Endothelial cell of umbilical vein (primary cell): ENCODE results near the gene ARNT2. TPM values are rescaled to one million over a fixed set of nuclear protein-coding genes. Genes with fewer than 3 reads are reported as not detected.

Source experiments
- BruUV-seq: library from RNA; stranded (reverse); fragments of 400-500 nt; replicated peaks from 2 replicates; lab custom pipeline; 2021; lab: Mats Ljungman, UMichigan
- CTCF ChIA-PET: fragments of 300-600, 350-600 bp; sonication (Branson Sonifier 250); formaldehyde crosslinking; loops from one replicate; lab custom pipeline; 2021; ENCODE audit warnings: antibody characterized with exemption, inconsistent platforms; lab: Charles Lee
- POLR2A ChIA-PET: fragments of 300-600, 350-600 bp; sonication (Branson Sonifier 250); formaldehyde crosslinking; loops from one replicate; lab custom pipeline; 2021; ENCODE audit warnings: antibody characterized with exemption, inconsistent platforms; lab: Charles Lee
- DNase-seq: peaks from one replicate; pipeline ENCODE4 v3.0.0-alpha.2; 2011; ENCODE audit warnings: low read depth, low spot score
- FAIRE-seq: peaks from 2 replicates; lab custom pipeline; 2011; peaks lifted over from hg19 to GRCh38; lab: Jason Lieb, UNC
- H2AFZ ChIP-seq: 2 replicates; pipeline ENCODE4 v1.6.0; 2012; ENCODE audit warnings: low read depth, low read length, control low read depth, inconsistent platforms
- H3K27ac ChIP-seq: 2 replicates; pipeline ENCODE4 v1.5.1; 2011; ENCODE audit warnings: low read depth, mild to moderate bottlenecking, control low read depth, low read length, moderate library complexity; ENCODE audit not compliant: insufficient read depth
- H3K27me3 ChIP-seq, 2 experiments: 2 replicates each; pipeline versions ENCODE4 v1.6.0 to v1.6.1; 2011; ENCODE audit warnings: low read length in 2 of 2, mixed read lengths in 1 of 2; ENCODE audit not compliant: control insufficient read depth in 2 of 2, insufficient read depth in 2 of 2
- H3K36me3 ChIP-seq, 2 experiments: 2 replicates in 1 of 2; 3 replicates in 1 of 2; pipeline ENCODE4 v1.5.1; 2011; ENCODE audit warnings: low read length in 2 of 2, mild to moderate bottlenecking in 1 of 2, moderate library complexity in 1 of 2; ENCODE audit not compliant: control insufficient read depth in 2 of 2, insufficient read depth in 2 of 2; ENCODE audit errors: extremely low read depth in 1 of 2
- H3K4me1 ChIP-seq: 3 replicates; pipeline ENCODE4 v1.5.1; 2011; ENCODE audit warnings: mild to moderate bottlenecking, low read length; ENCODE audit not compliant: control insufficient read depth, insufficient read depth; ENCODE audit errors: extremely low read depth
- H3K4me2 ChIP-seq: 2 replicates; pipeline ENCODE4 v1.6.1; 2011; ENCODE audit warnings: low read length, control low read depth, mixed read lengths; ENCODE audit not compliant: insufficient read depth
- H3K4me3 ChIP-seq, 3 experiments: fragments of 200-600 bp in 1 of 3; sonication (generic), shearing (Covaris generic) in 1 of 3; replicated peaks in 1 of 3; 2 replicates each; pipeline ENCODE4 v1.5.1; 2011 to 2016; ENCODE audit warnings: control low read depth in 3 of 3, low read length in 3 of 3, mild to moderate bottlenecking in 2 of 3, inconsistent platforms in 1 of 3, low read depth in 1 of 3, moderate library complexity in 1 of 3; ENCODE audit not compliant: insufficient read depth in 1 of 3
- H3K79me2 ChIP-seq: 2 replicates; pipeline ENCODE4 v1.6.0; 2012; ENCODE audit warnings: low read length, inconsistent platforms; ENCODE audit not compliant: control insufficient read depth, insufficient read depth
- H3K9ac ChIP-seq: replicated peaks from 2 replicates; pipeline ENCODE3; 2011; ENCODE audit warnings: low read length, control low read depth; ENCODE audit not compliant: insufficient read depth; ENCODE audit errors: extremely low read depth
- H3K9me1 ChIP-seq: replicated peaks from 3 replicates; pipeline ENCODE4 v1.6.0; 2011; ENCODE audit warnings: mild to moderate bottlenecking, low read length; ENCODE audit not compliant: control insufficient read depth, insufficient read depth; ENCODE audit errors: extremely low read depth
- H3K9me3 ChIP-seq: replicated peaks from 2 replicates; pipeline ENCODE4 v1.5.1; 2012; ENCODE audit warnings: low read length, inconsistent platforms; ENCODE audit not compliant: control insufficient read depth, insufficient read depth
- H4K20me1 ChIP-seq: replicated peaks from 2 replicates; pipeline ENCODE3; 2011; ENCODE audit warnings: mild to moderate bottlenecking, low read length; ENCODE audit not compliant: control insufficient read depth, insufficient read depth; ENCODE audit errors: extremely low read depth
- CTCF ChIP-seq, 2 donors: IDR thresholded peaks; 1 replicate in 1 of 2; 2 replicates in 1 of 2; pipeline ENCODE4 v1.5.1; 2011; ENCODE audit warnings: low read length in 2 of 2, mild to moderate bottlenecking in 2 of 2, moderate library complexity in 2 of 2, control low read depth in 1 of 2, inconsistent platforms in 1 of 2, low read depth in 1 of 2; ENCODE audit not compliant: insufficient read depth in 1 of 2; ENCODE audit errors: extremely low read depth in 1 of 2
- EZH2 ChIP-seq: IDR thresholded peaks from 2 replicates; pipeline ENCODE4 v1.6.1; 2012; ENCODE audit warnings: borderline replicate concordance, low read depth, mild to moderate bottlenecking, moderate library complexity, low read length, inconsistent platforms; ENCODE audit not compliant: severe bottlenecking
- FOS ChIP-seq: IDR thresholded peaks from 2 replicates; pipeline ENCODE4 v1.6.1; 2011; ENCODE audit warnings: mild to moderate bottlenecking, low read length, moderate library complexity, borderline replicate concordance; ENCODE audit not compliant: insufficient read depth
- GATA2 ChIP-seq: IDR thresholded peaks from 2 replicates; pipeline ENCODE4 v1.7.0; 2011; ENCODE audit warnings: low read depth, mild to moderate bottlenecking, moderate library complexity, mixed read lengths, low read length; ENCODE audit not compliant: insufficient read length, insufficient read depth
- JUN ChIP-seq: IDR thresholded peaks from 2 replicates; pipeline ENCODE4 v1.6.1; 2011; ENCODE audit warnings: borderline replicate concordance, low read depth; ENCODE audit not compliant: insufficient read length, insufficient read depth
- MAX ChIP-seq: IDR thresholded peaks from 2 replicates; pipeline ENCODE4 v1.6.1; 2011; ENCODE audit not compliant: insufficient read depth, insufficient read length
- MYC ChIP-seq: IDR thresholded peaks from one replicate; pipeline ENCODE4 v1.6.1; 2011; ENCODE audit warnings: mild to moderate bottlenecking, low read depth, low read length
- POLR2A ChIP-seq: IDR thresholded peaks from 2 replicates; pipeline ENCODE4 v1.6.1; 2012; ENCODE audit warnings: low read depth, mild to moderate bottlenecking, control low read depth, low read length
- POLR2AphosphoS5 ChIP-seq: IDR thresholded peaks from 2 replicates; pipeline ENCODE4 v1.6.1; 2012; ENCODE audit warnings: low read depth, mild to moderate bottlenecking, control low read depth, low read length, moderate library complexity; ENCODE audit not compliant: insufficient read depth
- dilution Hi-C: fragments of 300-500 bp; cut with MboI; formaldehyde crosslinking; loops from one replicate; pipeline ENCODE4 v1.15.0; 2019; ENCODE audit warnings: low sequenced_read_pairs; ENCODE audit not compliant: extremely low pct_ligation_motif_present
- intact Hi-C: fragments of 100-400 bp; cut with micrococcal nuclease; formaldehyde crosslinking; loops from one replicate; pipeline ENCODE4 v1.10.0; 2022
- polyA plus RNA-seq, 4 experiments: library from polyadenylated mRNA; depleted of rRNA in 3 of 4; stranded (reverse) in 3 of 4; unstranded in 1 of 4; fragments of >200 nt; gene quantifications; 2 replicates each; pipeline versions ENCODE4 v1.2.1 to v1.2.3, GENCODE V29; 2011 to 2012; ENCODE audit warnings: missing spikeins in 1 of 4
- total RNA-seq: library from RNA; stranded (reverse); gene quantifications from 2 replicates; pipeline ENCODE4 v1.2.3, GENCODE V29; 2021

ARNT2 gene
- total and polyA plus RNA-seq, 2 donors (not counting 3 experiments of a cell fraction or from before 2014, with no cell fraction given): 0.03 to 0.20 TPM

GRCh38 chr15:80591471-80591870, 187.3 kb downstream of the ARNT2 start:
- H3K4me1 ChIP-seq: peaks cover 31% of the 10 kb centered on the region
- dilution Hi-C loops: no loop called here
- FAIRE-seq (no peak), DNase-seq (no peak)
- no peaks in the 10 kb centered on the region for H3K27me3 ChIP-seq
- no peak for TF ChIP-seq GATA2
- TF ChIP-seq POLR2AphosphoS5: no peak
- TF ChIP-seq POLR2A: no peak
- TF ChIP-seq MYC: no peak
- TF ChIP-seq JUN: no peak
- TF ChIP-seq MAX: no peak
- TF ChIP-seq CTCF (IDR thresholded peaks at IDR 0.05; ENCODE audit: extremely low read depth in 1 of 2, insufficient read depth in 1 of 2, low read depth in 1 of 2, low read length in 2 of 2): no peak
- TF ChIP-seq FOS: no peak
- no peak for TF ChIP-seq EZH2
- no peak overlapping the region for H3K9ac ChIP-seq
- intact Hi-C loops: no loop called here
- H3K27ac ChIP-seq: no peak overlapping the region
- H4K20me1 ChIP-seq: no peaks in the 10 kb centered on the region
- H3K36me3 ChIP-seq: no peaks in the 10 kb centered on the region
- no peaks in the 10 kb centered on the region for H3K79me2 ChIP-seq
- ChIA-PET CTCF (no interaction called here), POLR2A (no interaction called here)
- no peak overlapping the region for H3K4me2 ChIP-seq
- no peak overlapping the region for H3K4me3 ChIP-seq
- H2AFZ ChIP-seq: no peak overlapping the region
- H3K9me1 ChIP-seq: no peaks in the 10 kb centered on the region
- BruUV-seq: no TSS peak
- no peaks in the 10 kb centered on the region for H3K9me3 ChIP-seq
